C4-2B (cell line): ENCODE results near the gene SIPA1.

Source experiments
- H3K27ac ChIP-seq: fragments of 450-650 bp; 2 replicates; pipeline ENCODE4 v1.5.1; 2017
- ZFX ChIP-seq: fragments of 450-650 bp; IDR thresholded peaks from 2 replicates; pipeline ENCODE4 v1.6.1; 2017
- TF ChIP-seq, protein P1 (sequence below): fragments of 450-650 bp; conservative IDR thresholded peaks from 2 replicates; pipeline ENCODE4 v1.5.1; 2017; ENCODE audit warnings: mild to moderate bottlenecking

Gene SIPA1

DNA sequence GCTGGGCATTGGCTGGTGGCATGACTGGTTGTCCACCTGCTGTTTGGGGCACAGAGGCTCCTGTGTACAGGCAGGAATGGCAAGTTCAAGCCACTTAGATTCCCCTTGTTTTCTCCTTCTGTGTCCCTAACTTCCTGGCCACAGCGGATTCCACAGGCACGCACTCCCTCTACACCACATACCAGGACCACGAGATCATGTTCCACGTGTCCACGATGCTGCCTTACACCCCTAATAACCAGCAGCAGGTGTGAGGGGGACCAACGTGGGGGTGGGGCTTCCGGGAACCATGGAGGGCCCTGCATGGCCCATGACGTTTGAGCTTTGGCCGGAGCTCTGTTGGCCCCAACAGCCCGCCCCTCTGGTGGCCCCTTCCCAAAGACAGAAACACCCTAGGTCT lies 7.8 kb downstream of the SIPA1 start:
- TF ChIP-seq, protein P1, sequence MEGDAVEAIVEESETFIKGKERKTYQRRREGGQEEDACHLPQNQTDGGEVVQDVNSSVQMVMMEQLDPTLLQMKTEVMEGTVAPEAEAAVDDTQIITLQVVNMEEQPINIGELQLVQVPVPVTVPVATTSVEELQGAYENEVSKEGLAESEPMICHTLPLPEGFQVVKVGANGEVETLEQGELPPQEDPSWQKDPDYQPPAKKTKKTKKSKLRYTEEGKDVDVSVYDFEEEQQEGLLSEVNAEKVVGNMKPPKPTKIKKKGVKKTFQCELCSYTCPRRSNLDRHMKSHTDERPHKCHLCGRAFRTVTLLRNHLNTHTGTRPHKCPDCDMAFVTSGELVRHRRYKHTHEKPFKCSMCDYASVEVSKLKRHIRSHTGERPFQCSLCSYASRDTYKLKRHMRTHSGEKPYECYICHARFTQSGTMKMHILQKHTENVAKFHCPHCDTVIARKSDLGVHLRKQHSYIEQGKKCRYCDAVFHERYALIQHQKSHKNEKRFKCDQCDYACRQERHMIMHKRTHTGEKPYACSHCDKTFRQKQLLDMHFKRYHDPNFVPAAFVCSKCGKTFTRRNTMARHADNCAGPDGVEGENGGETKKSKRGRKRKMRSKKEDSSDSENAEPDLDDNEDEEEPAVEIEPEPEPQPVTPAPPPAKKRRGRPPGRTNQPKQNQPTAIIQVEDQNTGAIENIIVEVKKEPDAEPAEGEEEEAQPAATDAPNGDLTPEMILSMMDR: no peak
- TF ChIP-seq ZFX: no peak
- H3K27ac ChIP-seq: no peak overlapping the region

DNA sequence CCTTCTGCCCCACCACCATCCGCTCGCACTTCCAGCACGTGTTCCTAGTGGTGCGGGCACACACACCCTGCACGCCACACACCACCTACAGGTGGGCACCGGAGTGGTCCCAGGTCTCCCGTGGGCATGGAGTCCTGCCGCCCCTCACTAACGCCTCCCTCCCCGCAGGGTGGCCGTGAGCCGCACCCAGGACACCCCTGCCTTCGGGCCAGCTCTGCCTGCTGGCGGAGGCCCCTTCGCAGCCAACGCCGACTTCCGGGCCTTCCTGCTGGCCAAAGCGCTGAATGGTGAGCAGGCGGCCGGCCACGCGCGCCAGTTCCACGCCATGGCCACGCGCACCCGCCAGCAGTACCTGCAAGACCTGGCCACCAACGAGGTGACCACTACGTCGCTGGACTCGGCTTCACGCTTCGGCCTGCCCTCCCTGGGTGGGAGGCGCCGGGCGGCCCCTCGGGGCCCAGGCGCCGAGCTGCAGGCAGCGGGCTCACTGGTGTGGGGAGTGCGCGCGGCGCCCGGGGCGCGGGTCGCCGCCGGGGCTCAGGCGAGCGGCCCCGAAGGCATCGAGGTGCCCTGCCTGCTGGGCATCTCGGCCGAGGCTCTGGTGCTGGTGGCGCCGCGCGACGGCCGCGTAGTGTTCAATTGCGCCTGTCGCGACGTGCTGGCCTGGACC lies 8.5 kb downstream of the SIPA1 start:
- no peak for TF ChIP-seq ZFX
- TF ChIP-seq, protein P1: no peak
- H3K27ac ChIP-seq: peak overlapping the region; percentile 70

- peak; percentile 26; the same call in 1 of the 2 replicates for TF ChIP-seq ZFX
- TF ChIP-seq, protein P1: no peak
- peak overlapping the region; percentile 70 for H3K27ac ChIP-seq
Observed at GRCh38 chr11:65646958-65647701, 9.2 kb downstream of the SIPA1 start.

- no peak overlapping the region for H3K27ac ChIP-seq
- no peak for TF ChIP-seq ZFX
- TF ChIP-seq, protein P1: no peak
Observed at GRCh38 chr11:65648997-65649493, 11.1 kb downstream of the SIPA1 start.

DNA sequence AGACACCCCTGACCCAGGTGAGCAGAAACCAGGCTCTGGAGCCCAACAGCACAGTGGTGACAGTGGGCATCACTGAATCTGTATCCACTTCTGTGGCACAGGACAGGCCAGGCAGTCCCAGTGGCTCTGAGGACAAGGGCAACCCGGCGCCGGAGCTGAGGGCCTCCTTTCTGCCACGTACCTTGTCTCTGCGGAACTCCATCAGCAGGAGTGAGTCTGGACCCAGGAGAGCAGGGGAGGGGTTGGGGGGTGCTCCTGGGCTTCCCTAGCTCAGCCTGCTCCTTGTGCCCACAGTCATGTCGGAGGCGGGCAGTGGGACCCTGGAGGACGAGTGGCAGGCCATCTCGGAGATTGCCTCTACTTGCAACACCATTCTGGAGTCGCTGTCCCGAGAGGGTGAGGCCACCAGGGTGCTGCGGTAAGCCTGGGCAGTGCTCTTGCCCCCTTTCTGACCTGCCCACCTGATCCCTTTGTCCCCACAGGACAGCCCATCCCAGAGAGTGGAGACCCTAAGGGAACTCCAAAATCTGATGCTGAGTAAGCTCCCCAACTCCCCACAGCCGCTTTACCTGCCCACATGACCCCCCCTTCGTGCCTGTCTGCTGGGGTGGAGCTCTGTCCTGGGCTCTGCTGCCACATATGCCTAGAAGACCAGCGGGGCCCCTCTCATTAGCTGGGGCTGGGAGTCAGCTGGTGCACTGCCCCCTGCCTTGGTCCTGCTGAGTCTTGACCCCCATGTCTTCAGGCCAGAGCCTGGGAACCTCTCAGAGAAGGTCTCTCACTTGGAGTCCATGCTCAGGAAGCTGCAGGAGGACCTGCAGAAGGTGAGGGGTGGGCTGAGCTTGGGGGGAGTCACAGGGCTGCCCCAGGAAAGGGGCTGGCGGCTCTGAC lies 12.0 kb downstream of the SIPA1 start:
- no peak for TF ChIP-seq ZFX
- TF ChIP-seq, protein P1: no peak
- H3K27ac ChIP-seq: peak overlapping the region; percentile 80

DNA sequence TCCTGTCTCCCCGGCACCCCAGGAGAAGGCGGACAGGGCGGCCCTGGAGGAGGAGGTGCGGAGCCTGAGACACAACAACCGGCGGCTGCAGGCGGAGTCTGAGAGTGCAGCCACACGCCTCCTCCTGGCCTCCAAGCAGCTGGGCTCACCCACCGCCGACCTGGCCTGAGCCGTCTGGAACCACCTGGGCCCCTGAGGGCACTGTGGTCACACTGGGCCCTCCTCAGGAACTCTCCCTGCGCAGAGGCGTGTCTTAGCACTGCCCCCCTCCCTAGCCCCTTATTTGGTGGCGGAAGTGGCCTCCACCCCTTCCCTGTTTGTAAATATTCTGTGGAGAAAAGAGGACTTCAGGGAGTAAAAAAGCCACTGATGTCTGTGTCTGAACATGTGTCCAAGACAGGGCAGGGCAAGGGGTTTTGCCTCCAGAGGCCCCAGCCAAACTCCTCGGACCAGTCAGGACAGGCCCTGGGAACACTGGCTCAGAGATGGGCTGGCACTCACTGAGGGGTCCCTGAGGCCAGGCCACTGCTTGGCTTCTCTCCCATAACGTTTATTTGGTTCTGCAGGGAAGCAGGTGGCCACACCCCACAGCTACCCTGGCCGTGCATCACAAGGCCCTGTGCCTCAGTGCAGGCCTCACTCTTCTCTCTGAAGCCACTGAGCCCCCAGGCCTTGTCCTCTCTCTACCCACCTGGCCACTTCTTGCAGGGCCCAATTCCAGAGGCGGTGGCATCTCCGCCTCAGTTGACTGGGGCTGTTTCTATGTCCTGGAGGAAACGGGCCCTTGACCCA lies 12.8 kb downstream of the SIPA1 start:
- H3K27ac ChIP-seq: peak overlapping the region; percentile 80
- TF ChIP-seq ZFX: no peak
- TF ChIP-seq, protein P1: no peak
